GM12872 (cell line): Measurements from ENCODE around the gene FLNB.

Experiments
- CTCF ChIP-seq: IDR thresholded peaks from 3 replicates; pipeline ENCODE4 v1.5.1; 2011; ENCODE audit warnings: low read depth, mild to moderate bottlenecking, low read length, moderate library complexity; ENCODE audit not compliant: insufficient read depth

FLNB gene

GRCh38 chr3:58158442-58159153 is 150.4 kb downstream of the FLNB start:
- TF ChIP-seq CTCF = no peak

- TF ChIP-seq CTCF = no peak
Measured at GRCh38 chr3:58160399-58160798, 152.2 kb downstream of the FLNB start.

GRCh38 chr3:58161435-58162398 is 153.5 kb downstream of the FLNB start:
- TF ChIP-seq CTCF = no peak

- TF ChIP-seq CTCF = no peak
Measured at GRCh38 chr3:58163234-58163633, 155.0 kb downstream of the FLNB start.

- no peak for TF ChIP-seq CTCF
Measured at GRCh38 chr3:58164199-58164879, 156.1 kb downstream of the FLNB start.

- TF ChIP-seq CTCF = no peak
Measured at GRCh38 chr3:58164906-58165821, 156.9 kb downstream of the FLNB start.
